ENCODE data around the gene FUCA2.

DNA sequence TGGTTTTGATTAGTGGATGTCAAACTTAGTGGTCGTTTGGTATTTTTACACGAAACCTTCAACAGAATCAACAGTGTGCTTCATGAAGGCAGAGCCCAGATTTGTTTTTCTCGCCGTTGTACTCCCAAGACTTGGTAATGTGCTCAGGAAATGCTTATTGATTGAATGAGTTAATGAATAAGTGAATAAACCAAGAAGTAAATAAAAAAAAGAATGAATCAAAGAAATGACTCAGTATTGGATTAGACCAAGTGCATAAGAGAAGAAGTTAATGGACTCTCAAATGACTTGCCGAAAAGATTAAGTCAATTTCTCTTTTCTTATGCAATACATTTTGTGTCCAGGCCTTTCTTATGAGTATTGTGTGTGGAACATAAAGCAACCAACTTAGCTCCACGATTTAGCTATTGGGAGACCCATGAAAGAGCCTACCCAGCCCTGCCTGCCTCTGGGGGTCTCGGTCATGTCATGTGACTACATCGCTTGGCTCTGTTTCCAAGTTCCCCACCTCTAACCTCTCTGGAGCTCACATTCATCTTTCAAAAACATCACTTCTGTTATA lies 10.6 kb upstream of the FUCA2 start:
- TF ChIP-seq SUZ12 (IDR thresholded peaks at IDR 0.05; ENCODE audit: extremely low read depth, insufficient read depth, insufficient read length) (no peak), YY1 (IDR thresholded peaks at IDR 0.05; ENCODE audit: insufficient read depth, insufficient read length) (no peak)

Data from NT2/D1 (cell line).